Right lobe of liver (tissue), 4 donors: Measurements from ENCODE around the gene ZNF485.

Experiments
- CTCF ChIP-seq, 4 donors: fragments of 200-600 bp in 3 of 4; fragments of 450-650 bp in 1 of 4; IDR thresholded peaks; one replicate each; pipeline versions ENCODE4 v1.5.1 to v1.8.0; 2016 to 2022; ENCODE audit warnings: antibody characterized with exemption in 4 of 4, mild to moderate bottlenecking in 2 of 4
- POLR2A ChIP-seq: fragments of 450-650 bp; IDR thresholded peaks from one replicate; pipeline ENCODE4 v1.6.1; 2017; ENCODE audit warnings: antibody characterized with exemption, mild to moderate bottlenecking
- donor health status: DM: no; HTN: no; CAD: no.
- donor health status: DM: no; HTN: no; CAD: no.
- donor health status: DM: no; HTN: yes; CAD: no.

- no peak for TF ChIP-seq POLR2A
- TF ChIP-seq CTCF (IDR thresholded peaks at IDR 0.05), result no peak
Observed at GRCh38 chr10:43595739-43596298, 10.4 kb upstream of the ZNF485 start.
